ENCODE data around the gene IRF1.
"Not testable (repeated sequence)": the region's sequence is repeated elsewhere in the genome, so short reads cannot be mapped to it uniquely, and the experiment has no call there.

IRF1 gene

GRCh38 chr5:132459031-132459982 lies 31.3 kb downstream of the IRF1 start:
- DNase-seq: no peak

- no peak for DNase-seq
These were observed 31.9 kb downstream of the IRF1 start for GRCh38 chr5:132458651-132459030.

GRCh38 chr5:132458226-132458560 lies 32.4 kb downstream of the IRF1 start:
- no peak for DNase-seq

- DNase-seq: no peak
These were observed 33.0 kb downstream of the IRF1 start for GRCh38 chr5:132457371-132458225.

GRCh38 chr5:132456987-132457361 lies 33.6 kb downstream of the IRF1 start:
- DNase-seq: no peak

GRCh38 chr5:132456296-132456986 lies 34.1 kb downstream of the IRF1 start:
- peak in 2 of 4 experiments; percentile 32 to 48 for DNase-seq

GRCh38 chr5:132455614-132456115 lies 34.9 kb downstream of the IRF1 start:
- no peak for DNase-seq

- DNase-seq: no peak
These were observed 36.2 kb downstream of the IRF1 start for GRCh38 chr5:132454361-132454760.

- DNase-seq: no peak
These were observed 39.2 kb downstream of the IRF1 start for GRCh38 chr5:132451387-132451786.

GRCh38 chr5:132449060-132449459 lies 41.5 kb downstream of the IRF1 start:
- DNase-seq: no peak

GRCh38 chr5:132447196-132447595 lies 43.4 kb downstream of the IRF1 start:
- no peak for DNase-seq

- DNase-seq: no peak
These were observed 44.0 kb downstream of the IRF1 start for GRCh38 chr5:132446621-132447020.

- DNase-seq: no peak
These were observed 44.6 kb downstream of the IRF1 start for GRCh38 chr5:132445930-132446329.

GRCh38 chr5:132445640-132445923 lies 45.0 kb downstream of the IRF1 start:
- DNase-seq: no peak

- no peak for DNase-seq
These were observed 45.5 kb downstream of the IRF1 start for GRCh38 chr5:132444841-132445639.

GRCh38 chr5:132444061-132444460 lies 46.5 kb downstream of the IRF1 start:
- DNase-seq: no peak

GRCh38 chr5:132439521-132440089 lies 51.0 kb downstream of the IRF1 start:
- DNase-seq: no peak

- no peak for DNase-seq
These were observed 51.7 kb downstream of the IRF1 start for GRCh38 chr5:132438917-132439316.

GRCh38 chr5:132438267-132438645 lies 52.3 kb downstream of the IRF1 start:
- not testable (repeated sequence) for DNase-seq

- peak in 2 of 4 experiments; percentile 26 to 50 for DNase-seq
These were observed 52.8 kb downstream of the IRF1 start for GRCh38 chr5:132437604-132438266.

GRCh38 chr5:132436936-132437335 lies 53.6 kb downstream of the IRF1 start:
- no peak for DNase-seq

GRCh38 chr5:132435886-132436285 lies 54.7 kb downstream of the IRF1 start:
- no peak for DNase-seq

All from activated naive CD4-positive, alpha-beta T cell (primary cell).